HG03045 (cell line): ENCODE measurements around the gene CYP20A1.
"Not testable (repeated sequence)": the region's sequence is repeated elsewhere in the genome, so short reads cannot be mapped to it uniquely, and the experiment has no call there.

Experiments
- ATAC-seq: cut with Tn5 transposase; IDR thresholded peaks from one replicate; pipeline ENCODE4 v1.9.1; 2021; ENCODE audit warnings: mild to moderate bottlenecking, moderate library complexity; ENCODE audit not compliant: unreplicated experiment

Gene CYP20A1

DNA sequence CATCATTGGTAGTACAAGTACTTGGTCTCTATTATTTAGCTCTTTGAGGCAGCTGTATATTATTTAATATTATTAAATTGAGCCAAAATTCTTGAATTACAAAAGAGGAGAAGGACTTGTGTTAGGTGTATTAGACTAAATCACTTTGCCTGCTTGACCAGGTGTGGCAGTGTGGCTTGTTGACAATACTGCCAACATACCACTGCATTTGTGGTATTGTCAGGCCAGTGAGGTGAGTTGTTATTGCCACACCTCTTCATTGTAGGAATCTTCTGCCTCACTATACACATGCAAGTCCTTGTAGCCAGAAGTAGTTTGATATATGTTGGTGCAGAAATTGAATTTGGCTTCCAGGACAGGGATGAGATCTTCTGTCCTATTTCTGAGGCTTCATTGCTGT is 40.5 kb downstream of the CYP20A1 start:
- no peak for ATAC-seq

DNA sequence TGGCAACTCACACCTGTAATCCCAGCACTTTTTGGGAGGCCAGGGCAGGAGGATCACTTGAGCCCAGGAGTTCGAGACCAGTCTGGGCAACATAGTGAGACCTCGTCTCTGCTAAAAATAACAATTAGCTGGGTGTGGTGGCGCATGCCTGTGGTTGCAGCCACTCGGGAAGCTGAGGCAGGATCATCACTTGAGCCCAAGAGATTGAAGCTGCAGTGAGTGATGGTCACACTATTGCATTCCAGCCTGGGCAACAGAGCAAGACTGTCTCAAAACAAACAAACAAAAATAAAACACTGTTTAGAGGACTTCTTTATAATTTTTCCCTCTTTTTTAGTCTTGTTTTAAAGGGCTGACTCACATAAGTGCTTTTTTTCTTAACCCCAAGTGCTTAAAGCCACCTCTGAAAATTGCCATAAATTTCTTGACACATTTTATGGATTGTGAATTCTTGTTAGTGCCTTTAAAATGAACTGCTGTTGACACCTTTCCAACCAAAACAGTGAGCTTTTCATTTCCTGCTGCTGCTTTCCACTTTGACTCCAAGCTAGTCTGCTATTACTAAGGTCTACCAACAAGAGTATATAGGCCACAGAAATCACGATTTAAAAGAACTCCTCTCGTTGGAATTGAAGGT is 41.7 kb downstream of the CYP20A1 start:
- ATAC-seq = no peak

DNA sequence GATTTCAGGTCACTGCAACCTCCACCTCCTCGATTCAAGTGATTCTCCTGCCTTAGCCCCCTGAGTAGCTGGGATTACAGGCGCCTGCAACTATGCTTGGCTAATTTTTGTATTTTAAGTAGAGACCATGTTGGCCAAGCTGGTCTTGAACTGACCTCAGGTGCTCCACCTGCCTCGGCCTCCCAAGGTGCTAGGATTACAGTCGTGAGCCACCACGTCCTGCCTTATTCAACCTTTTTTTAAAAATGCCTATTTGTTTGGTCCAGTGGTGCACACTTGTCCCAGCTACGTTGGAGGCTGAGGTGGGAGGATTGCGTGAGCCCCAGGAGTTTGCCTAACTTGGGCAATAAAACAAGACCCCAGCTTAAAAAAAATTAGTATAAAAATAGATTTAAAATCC is 43.3 kb downstream of the CYP20A1 start:
- ATAC-seq = no peak

DNA sequence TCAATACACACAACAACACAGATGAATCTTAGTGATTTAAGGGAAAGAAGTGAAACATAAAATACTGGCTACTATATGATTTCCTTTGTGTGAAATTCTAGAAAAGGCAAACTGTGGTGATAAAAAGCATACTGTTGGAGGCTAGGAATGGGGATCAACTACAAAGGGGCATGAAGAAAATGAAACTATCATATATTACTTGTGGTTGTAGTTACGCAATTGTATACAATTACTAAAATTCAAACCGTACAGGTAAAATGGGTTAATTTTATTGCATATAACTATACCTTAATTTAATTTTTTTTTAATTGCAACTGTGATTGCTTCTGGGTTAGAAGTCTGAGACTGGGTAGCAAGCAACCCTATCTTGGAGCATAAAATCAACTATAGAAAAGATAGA is 47.7 kb downstream of the CYP20A1 start:
- ATAC-seq = no peak

GRCh38 chr2:203301667-203302066 is 62.8 kb downstream of the CYP20A1 start:
- no peak for ATAC-seq

- ATAC-seq = not testable (repeated sequence)
Observed at GRCh38 chr2:203302586-203302985, 63.8 kb downstream of the CYP20A1 start.

GRCh38 chr2:203310688-203311436 is 72.0 kb downstream of the CYP20A1 start:
- no peak for ATAC-seq

GRCh38 chr2:203326356-203326755 is 87.5 kb downstream of the CYP20A1 start:
- no peak for ATAC-seq

DNA sequence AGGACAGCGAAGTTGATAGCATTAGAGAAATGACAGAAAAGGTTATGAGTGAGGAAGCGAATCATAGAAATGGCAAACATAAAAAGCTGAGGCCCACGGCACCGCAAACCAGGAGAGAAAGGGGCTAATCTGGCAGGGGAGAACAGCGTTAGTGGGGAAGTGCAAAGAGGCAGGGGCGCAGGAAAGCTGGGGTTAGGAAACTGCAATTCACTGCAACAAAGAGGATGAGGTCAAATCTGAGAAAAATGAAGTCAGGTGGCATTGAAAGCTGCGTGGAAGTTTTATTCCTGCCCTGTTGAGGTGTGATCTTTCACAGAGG is 88.7 kb downstream of the CYP20A1 start:
- ATAC-seq = no peak

DNA sequence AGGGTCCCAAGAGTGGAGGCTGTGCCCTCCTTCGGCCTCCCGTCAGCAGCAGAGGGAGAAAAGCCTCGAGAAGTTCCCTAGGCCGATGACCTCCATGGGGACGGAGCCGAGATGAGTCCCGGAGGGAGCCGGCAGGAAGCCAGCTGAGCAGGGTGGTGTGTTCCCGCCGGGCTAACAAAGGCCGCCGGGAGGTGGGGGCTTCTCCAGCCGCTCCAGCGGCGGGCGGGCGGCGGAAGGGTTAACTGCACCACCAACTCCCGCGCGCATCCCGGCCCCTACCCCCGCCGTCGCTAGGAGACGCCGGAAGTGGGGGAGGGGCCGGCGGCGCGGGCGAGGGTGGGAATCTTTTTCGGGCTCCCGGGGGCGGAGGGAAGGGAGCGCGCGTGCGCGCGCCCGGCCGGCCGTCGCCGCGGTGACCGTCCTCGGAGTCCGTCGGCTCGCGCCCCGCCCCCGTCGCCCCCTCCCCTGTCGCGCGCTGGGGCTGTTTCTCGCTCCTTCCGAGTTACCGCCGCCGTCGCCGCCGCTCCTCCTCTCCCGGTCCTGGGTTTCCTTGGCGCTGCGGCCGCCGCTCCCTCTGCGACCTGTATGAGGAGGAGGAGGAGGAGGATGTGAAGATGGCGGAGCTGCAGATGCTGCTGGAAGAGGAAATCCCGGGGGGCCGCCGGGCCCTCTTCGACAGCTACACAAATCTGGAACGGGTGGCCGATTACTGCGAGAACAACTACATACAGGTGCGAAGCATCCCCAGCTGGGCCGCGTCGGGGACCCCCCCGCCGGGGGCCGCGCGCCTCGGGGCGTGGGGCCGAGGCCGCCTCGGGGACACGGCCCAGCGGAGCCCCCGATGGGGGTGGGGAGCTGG is 89.3 kb downstream of the CYP20A1 start, which contains the start of gene ABI2:
Gene ABI2, plus strand, starts transcription at position 494 of the 859 bp plus-strand sequence. Its CDS starts 121 bp downstream, at position 615.
- ATAC-seq = peak; percentile 69

- peak; percentile 68 for ATAC-seq
Observed at GRCh38 chr2:203328760-203329540, 90.1 kb downstream of the CYP20A1 start.

- ATAC-seq = no peak
Observed at GRCh38 chr2:203330434-203330833, 91.6 kb downstream of the CYP20A1 start.

GRCh38 chr2:203338322-203338721 is 99.5 kb downstream of the CYP20A1 start:
- ATAC-seq = no peak

- ATAC-seq = no peak
Observed at GRCh38 chr2:203340791-203341487, 102.1 kb downstream of the CYP20A1 start.

DNA sequence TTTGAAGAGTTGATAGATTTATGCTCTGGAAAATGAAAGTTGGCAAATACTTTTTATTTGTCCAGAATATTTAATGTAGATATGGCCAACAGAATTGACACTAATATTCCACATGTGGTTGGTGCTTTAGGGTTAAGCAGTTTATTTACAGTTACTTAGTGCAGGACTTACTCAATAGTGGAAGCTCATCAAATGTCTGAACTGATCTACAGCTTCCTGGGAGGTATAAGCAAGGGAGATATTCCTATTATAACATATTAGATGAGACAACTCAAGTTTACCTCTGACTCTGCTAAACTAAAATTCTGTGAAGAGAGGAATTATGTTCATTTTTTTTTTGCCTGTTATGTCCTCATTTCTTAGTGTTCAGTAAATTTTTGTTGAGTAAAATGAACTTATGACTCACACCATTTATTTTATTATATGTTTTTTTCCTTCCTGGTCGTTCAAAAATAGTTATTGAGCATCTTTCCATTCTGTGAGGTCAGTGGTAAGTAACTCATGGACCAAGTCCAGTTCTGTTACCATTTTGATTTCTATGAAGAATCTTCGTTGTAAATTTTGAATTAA is 103.0 kb downstream of the CYP20A1 start:
- ATAC-seq = no peak

DNA sequence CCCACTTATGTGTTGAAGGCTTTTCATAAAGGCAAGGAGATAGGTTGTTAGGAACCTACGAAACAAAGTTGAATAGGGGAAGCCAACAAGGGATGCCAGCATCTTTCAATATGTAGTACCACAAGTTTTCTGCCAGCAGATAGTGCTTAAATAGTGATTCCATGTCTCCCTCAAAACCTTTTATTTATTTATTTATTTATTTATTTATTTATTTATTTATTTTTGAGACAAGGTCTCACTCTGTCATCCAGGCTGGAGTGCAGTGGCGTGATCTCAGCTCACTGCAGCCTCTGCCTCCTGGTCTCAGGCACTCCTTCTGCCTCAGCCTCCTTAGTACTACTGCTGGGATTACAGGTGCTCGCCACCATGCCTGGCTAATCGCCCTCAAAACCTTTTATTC is 103.6 kb downstream of the CYP20A1 start:
- not testable (repeated sequence) for ATAC-seq

- no peak for ATAC-seq
Observed at GRCh38 chr2:203344667-203345066, 105.8 kb downstream of the CYP20A1 start.

GRCh38 chr2:203346612-203347011 is 107.8 kb downstream of the CYP20A1 start:
- no peak for ATAC-seq

- no peak for ATAC-seq
Observed at GRCh38 chr2:203347375-203347774, 108.6 kb downstream of the CYP20A1 start.
